ENCODE results near the gene SEC22C.
"Not testable (repeated sequence)": the region's sequence is repeated elsewhere in the genome, so short reads cannot be mapped to it uniquely, and the experiment has no call there.

The SEC22C gene

GRCh38 chr3:42593635-42594034 lies 11.9 kb upstream of the SEC22C start:
- DNase-seq (ENCODE audit: insufficient read length, low spot score) (no peak), FAIRE-seq (no peak)
- no peak for TF ChIP-seq POLR2A (IDR thresholded peaks at IDR 0.05; ENCODE audit: low read depth, low read length)

DNA sequence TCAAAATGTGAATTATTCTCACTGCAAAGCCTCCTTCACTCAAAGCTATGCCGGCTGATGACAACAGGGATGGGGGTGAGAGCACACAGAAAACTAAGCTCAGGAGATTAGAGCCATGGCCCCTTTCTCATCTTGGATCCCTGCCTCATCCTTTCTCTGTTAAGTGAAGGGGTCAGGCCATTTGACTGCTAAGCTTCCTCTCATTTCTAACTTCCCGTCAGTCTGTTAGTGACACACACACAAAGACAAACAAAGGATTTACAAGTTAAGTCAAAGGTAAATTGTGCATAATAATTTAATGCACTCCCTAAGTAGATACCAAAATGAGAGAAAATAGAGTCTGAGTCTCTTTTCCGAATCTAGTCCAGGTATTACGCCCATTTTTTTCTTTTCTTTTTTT lies 10.0 kb upstream of the SEC22C start:
- no peak for FAIRE-seq
- DNase-seq (ENCODE audit: insufficient read length, low spot score) = no peak
- no peak for TF ChIP-seq POLR2A (IDR thresholded peaks at IDR 0.05; ENCODE audit: low read depth, low read length)

DNA sequence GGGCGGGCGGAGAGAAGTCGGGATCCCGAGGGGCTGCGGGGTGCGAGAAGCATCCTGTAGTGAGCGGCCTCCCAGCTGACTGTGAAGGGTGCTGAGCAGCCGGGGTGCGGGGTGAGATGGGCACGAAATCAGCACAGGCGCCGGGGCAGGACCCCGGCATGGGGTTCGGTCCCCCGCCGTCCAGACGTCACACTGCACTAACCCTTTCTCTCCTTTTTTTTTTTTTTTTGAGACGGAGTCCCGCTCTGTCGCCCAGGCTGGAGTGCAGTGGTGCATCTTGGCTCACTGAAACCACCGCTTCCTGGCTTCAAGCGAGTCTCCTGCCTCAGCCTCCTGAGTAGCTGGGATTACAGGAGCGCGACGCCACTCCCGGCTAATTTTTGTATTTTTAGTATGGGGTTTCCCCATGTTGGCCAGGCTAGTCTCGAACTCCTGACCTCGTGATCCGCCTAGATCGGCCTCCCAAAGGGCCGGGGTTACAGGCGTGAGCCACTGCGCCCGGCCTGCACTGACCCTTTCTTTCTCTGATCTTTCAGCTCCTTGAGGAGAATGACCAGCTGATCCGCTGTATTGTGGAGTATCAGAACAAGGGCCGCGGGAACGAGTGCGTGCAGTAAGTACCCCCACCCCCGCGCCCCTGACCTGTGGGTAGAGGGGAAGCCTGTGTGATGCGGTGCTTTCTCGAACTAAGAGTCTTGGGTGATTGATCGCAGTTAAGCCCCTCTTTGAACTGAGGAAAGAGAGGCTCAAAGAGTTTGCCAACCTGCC lies 9.4 kb upstream of the SEC22C start:
- FAIRE-seq (no peak), DNase-seq (ENCODE audit: insufficient read length, low spot score) (no peak)
- no peak for TF ChIP-seq POLR2A (IDR thresholded peaks at IDR 0.05; ENCODE audit: low read depth, low read length)

GRCh38 chr3:42589382-42590109 lies 7.8 kb upstream of the SEC22C start:
- no peak for TF ChIP-seq POLR2A (IDR thresholded peaks at IDR 0.05; ENCODE audit: low read depth, low read length)
- FAIRE-seq = no peak
- DNase-seq (ENCODE audit: insufficient read length, low spot score) = no peak

- FAIRE-seq (no peak), DNase-seq (ENCODE audit: insufficient read length, low spot score) (no peak)
- TF ChIP-seq POLR2A (IDR thresholded peaks at IDR 0.05; ENCODE audit: low read depth, low read length) = no peak
Measured at GRCh38 chr3:42588625-42589024, 6.9 kb upstream of the SEC22C start.

GRCh38 chr3:42582474-42583070 lies 805 bp upstream of the SEC22C start:
- FAIRE-seq = no peak
- no peak for DNase-seq (ENCODE audit: insufficient read length, low spot score)
- no peak for TF ChIP-seq POLR2A (IDR thresholded peaks at IDR 0.05; ENCODE audit: low read depth, low read length)

- no peak for FAIRE-seq
- DNase-seq (ENCODE audit: insufficient read length, low spot score) = no peak
- no peak for TF ChIP-seq POLR2A (IDR thresholded peaks at IDR 0.05; ENCODE audit: low read depth, low read length)
Measured at GRCh38 chr3:42581400-42581708, 413 bp downstream of the SEC22C start.

DNA sequence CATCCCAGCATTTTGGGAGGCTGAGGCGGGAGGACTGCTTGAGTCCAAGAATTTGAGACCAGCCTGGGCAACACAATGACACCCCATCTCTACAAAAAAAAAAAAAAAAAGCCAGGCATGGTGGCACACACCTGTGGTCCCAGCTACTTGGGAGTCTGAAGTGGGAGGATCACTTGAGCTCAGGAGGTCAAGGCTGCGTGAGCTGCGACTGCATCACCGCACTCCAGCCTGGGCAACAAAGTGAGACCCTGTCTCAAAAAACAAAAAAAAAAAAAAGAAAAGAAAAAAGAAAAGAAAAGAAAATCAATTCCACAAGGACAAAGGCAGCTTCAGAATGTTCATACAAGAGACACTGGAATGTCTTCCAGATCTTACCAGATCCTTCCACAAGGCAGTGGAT lies 2.4 kb downstream of the SEC22C start:
- not testable (repeated sequence) for FAIRE-seq; DNase-seq (ENCODE audit: insufficient read length, low spot score)

DNA sequence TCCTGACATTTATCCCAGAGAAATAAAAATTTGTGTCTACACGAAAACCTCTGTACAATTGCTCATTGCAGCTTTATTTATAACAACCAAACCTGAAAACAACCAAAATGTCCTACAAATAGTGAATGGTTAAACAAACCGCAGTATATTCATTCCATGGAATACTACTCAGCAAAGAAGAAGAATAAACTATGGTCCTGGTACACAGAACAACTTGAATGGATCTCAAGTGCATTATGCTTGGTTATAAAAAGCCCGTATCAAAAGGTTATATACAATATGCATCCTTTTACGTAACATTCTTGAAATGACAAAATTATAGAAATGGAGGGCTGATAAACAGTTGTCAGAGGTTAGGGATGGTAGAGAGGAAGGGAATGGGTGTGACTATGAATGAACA lies 3.7 kb downstream of the SEC22C start:
- TF ChIP-seq POLR2A (IDR thresholded peaks at IDR 0.05; ENCODE audit: low read depth, low read length) = no peak
- FAIRE-seq (no peak), DNase-seq (ENCODE audit: insufficient read length, low spot score) (no peak)

DNA sequence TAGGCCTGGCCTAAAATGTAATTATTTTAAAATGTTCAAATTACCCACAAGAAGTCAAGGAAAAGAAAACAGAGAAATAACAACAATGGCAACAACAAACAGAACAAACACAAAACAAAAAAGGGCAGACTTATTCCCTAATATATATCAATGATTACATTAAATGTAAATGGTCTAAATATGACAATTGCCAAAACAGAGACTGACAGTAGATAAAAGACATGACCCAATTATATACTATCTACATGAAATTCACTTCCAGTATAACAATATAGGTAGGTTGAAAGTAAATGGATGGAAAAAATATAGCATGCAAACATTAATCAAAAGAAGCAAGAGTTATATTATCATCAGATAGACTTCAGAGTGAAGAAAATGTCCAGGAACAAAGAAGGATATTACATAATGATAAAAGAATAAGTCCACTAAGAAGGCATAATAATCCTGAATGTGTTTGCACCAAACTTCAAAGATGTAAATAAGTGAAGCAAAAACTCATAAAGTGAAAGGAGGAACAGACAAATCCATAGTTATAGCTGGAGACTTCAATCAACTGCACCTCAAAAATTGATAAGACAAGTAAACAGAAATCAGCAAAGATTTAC lies 6.5 kb downstream of the SEC22C start:
- FAIRE-seq = no peak
- no peak for TF ChIP-seq POLR2A (IDR thresholded peaks at IDR 0.05; ENCODE audit: low read depth, low read length)
- DNase-seq (ENCODE audit: insufficient read length, low spot score) = no peak

DNA sequence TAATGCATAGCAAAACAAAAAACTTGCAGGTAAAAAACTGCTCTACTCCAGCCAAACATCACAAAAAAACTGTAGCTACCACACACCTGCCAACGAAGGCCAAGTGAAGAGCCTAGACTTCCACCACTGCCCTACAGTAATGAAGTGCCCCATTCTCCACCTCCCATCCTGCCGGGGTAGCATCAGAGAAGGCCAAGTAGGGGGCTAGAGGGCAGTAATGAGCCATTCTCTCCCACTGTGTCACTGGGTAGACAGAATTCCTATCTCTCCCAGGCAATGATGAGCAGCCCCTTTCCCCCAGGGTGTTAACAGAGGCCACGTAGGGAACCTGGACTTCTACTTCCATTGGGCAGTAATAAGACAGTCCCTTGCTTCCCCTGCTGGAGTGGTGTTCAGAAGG lies 9.5 kb downstream of the SEC22C start:
- DNase-seq (ENCODE audit: insufficient read length, low spot score) (peak; percentile 48), FAIRE-seq (peak; percentile 87)
- TF ChIP-seq POLR2A (IDR thresholded peaks at IDR 0.05; ENCODE audit: low read depth, low read length) = no peak

- FAIRE-seq (no peak), DNase-seq (ENCODE audit: insufficient read length, low spot score) (no peak)
- no peak for TF ChIP-seq POLR2A (IDR thresholded peaks at IDR 0.05; ENCODE audit: low read depth, low read length)
Measured at GRCh38 chr3:42569593-42570142, 12.1 kb downstream of the SEC22C start.

DNA sequence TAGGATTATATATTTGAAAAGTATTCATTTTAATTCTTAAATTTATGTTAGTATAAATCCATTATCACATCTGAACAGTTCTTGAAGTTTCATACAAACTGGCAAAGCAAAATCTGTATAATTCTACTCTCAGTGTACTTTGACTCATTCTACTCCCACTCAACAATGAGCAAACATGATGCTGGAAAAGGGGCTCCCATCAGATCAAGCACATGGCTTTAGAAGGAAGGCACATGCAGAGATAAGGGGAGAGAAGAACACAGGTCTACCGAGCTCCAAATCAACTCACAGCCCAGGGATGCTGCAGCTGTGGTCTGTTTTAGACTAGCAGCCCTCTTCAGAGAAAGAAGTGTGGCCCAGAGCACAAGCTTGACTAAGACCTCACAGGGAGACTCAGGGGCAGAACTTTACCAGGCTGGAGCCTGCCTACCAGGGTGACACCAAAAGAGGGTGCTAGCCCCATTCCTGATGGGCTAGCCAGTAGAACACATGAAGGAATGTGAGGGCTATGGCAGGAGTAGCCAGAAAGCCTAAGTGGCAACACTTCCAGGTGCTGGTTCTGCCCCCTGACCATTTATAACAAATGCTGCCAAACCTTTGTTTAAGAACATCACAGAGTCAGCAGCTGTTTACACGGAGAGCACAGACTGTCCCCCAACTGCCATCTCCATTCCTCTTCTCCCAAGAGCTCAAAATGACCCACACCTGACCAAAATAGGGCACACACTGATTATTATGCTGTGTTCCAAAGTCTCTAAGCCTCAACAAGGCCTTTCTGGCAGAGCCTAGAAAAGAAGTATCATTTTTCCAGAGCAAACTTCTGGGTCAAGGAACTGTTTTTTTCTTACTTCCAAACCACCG lies 19.5 kb downstream of the SEC22C start:
- DNase-seq (ENCODE audit: insufficient read length, low spot score) (no peak), FAIRE-seq (no peak)
- TF ChIP-seq POLR2A (IDR thresholded peaks at IDR 0.05; ENCODE audit: low read depth, low read length) = no peak
